Measurements from ENCODE around the gene PARP12. TPM values are rescaled to one million over a fixed set of nuclear protein-coding genes. Genes with fewer than 3 reads are reported as not detected.

The PARP12 gene
- total RNA-seq, 3 donors from 2014 or later (not counting 1 experiment from before 2014, with no cell fraction given), result 116 to 151 (median 130) TPM

GRCh38 chr7:140000666-140001268 lies 62.0 kb downstream of the PARP12 start:
- WGBS (ENCODE audit: insufficient coverage), result 88% methylated on average over 5 of the region's 6 CpGs
- Histone ChIP-seq H3K4me3 (ENCODE audit: low read length) (no peak overlapping the region), H3K9me3 (ENCODE audit: control insufficient read depth, insufficient read depth, low read length) (no peaks in the 10 kb centered on the region), H3K4me1 (ENCODE audit: control insufficient read depth, insufficient read depth, low read length) (no peaks in the 10 kb centered on the region), H3K36me3 (ENCODE audit: control insufficient read depth, insufficient read depth, low read length) (no peaks in the 10 kb centered on the region), H3K27ac (ENCODE audit: low read length) (no peak overlapping the region), H3K27me3 (ENCODE audit: control insufficient read depth, insufficient read depth, low read length) (no peaks in the 10 kb centered on the region)
- no peak overlapping the region for H3K4me3 Mint-ChIP-seq
- DNase-seq, result no peak
- H3K27me3 Mint-ChIP-seq (ENCODE audit: low read depth in 2 of 2), result no peaks in the 10 kb centered on the region
- no peak for TF ChIP-seq CTCF (IDR thresholded peaks at IDR 0.05)
- intact Hi-C loops (cut with micrococcal nuclease), result loop anchor here (5.0 kb wide), 2 partner anchors 113 to 278 kb away; no protein-coding TSS in a partner anchor
- no peaks in the 10 kb centered on the region for H3K9me3 Mint-ChIP-seq
- peak overlapping the region in 1 of 2 donors; percentile 14 for H3K27ac Mint-ChIP-seq
- H3K4me1 Mint-ChIP-seq, result peaks cover 6% of the 10 kb centered on the region in 2 donors
- H3K36me3 Mint-ChIP-seq, result no peaks in the 10 kb centered on the region
- ATAC-seq, result no peak

GRCh38 chr7:139999516-139999915 lies 63.2 kb downstream of the PARP12 start:
- 94% methylated on average over 6 of the region's 6 CpGs for WGBS (ENCODE audit: insufficient coverage)
- ATAC-seq, result no peak
- intact Hi-C loops (cut with micrococcal nuclease), result no loop called here

GRCh38 chr7:139998572-139998971 lies 64.2 kb downstream of the PARP12 start:
- no peaks in the 10 kb centered on the region for H3K36me3 Mint-ChIP-seq
- ATAC-seq (no peak), DNase-seq (no peak)
- Histone ChIP-seq H3K4me1 (ENCODE audit: control insufficient read depth, insufficient read depth, low read length) (no peaks in the 10 kb centered on the region), H3K27ac (ENCODE audit: low read length) (no peak overlapping the region), H3K9me3 (ENCODE audit: control insufficient read depth, insufficient read depth, low read length) (no peaks in the 10 kb centered on the region), H3K36me3 (ENCODE audit: control insufficient read depth, insufficient read depth, low read length) (no peaks in the 10 kb centered on the region), H3K4me3 (ENCODE audit: low read length) (no peak overlapping the region), H3K27me3 (ENCODE audit: control insufficient read depth, insufficient read depth, low read length) (no peaks in the 10 kb centered on the region)
- H3K27ac Mint-ChIP-seq, result no peak overlapping the region
- TF ChIP-seq CTCF (IDR thresholded peaks at IDR 0.05), result no peak
- intact Hi-C loops (cut with micrococcal nuclease), result no loop called here
- no peak overlapping the region for H3K4me3 Mint-ChIP-seq
- no peaks in the 10 kb centered on the region for H3K9me3 Mint-ChIP-seq
- H3K4me1 Mint-ChIP-seq, result peaks cover 6% of the 10 kb centered on the region in 2 donors
- no peaks in the 10 kb centered on the region for H3K27me3 Mint-ChIP-seq (ENCODE audit: low read depth in 2 of 2)
- WGBS (ENCODE audit: insufficient coverage), result 90% methylated on average over 4 of the region's 4 CpGs

More at GRCh38 chr7:139999516-139999915, 63.2 kb downstream of the PARP12 start:
- TF ChIP-seq CTCF (IDR thresholded peaks at IDR 0.05), result no peak
- Mint-ChIP-seq H3K9me3 (no peaks in the 10 kb centered on the region), H3K36me3 (no peaks in the 10 kb centered on the region), H3K4me1 (peaks cover 6% of the 10 kb centered on the region in 2 donors), H3K27me3 (ENCODE audit: low read depth in 2 of 2) (no peaks in the 10 kb centered on the region), H3K27ac (peak overlapping the region in 1 of 2 donors; percentile 22), H3K4me3 (no peak overlapping the region)
- no peaks in the 10 kb centered on the region for H3K4me1 ChIP-seq (ENCODE audit: control insufficient read depth, insufficient read depth, low read length)
- no peak for DNase-seq
- H3K27ac ChIP-seq (ENCODE audit: low read length), result no peak overlapping the region
- no peaks in the 10 kb centered on the region for H3K27me3 ChIP-seq (ENCODE audit: control insufficient read depth, insufficient read depth, low read length)
- H3K4me3 ChIP-seq (ENCODE audit: low read length), result no peak overlapping the region
- no peaks in the 10 kb centered on the region for H3K9me3 ChIP-seq (ENCODE audit: control insufficient read depth, insufficient read depth, low read length)
- H3K36me3 ChIP-seq (ENCODE audit: control insufficient read depth, insufficient read depth, low read length), result no peaks in the 10 kb centered on the region

Data from natural killer cell (primary cell).